Activated CD4-positive, CD25-positive, alpha-beta regulatory T cell treated with anti-CD3 and anti-CD28 coated beads, Interleukin-2, amount 50 U/mL, for 16 hours (primary cell): ENCODE measurements around the gene SGMS1.
"Not testable (repeated sequence)": the region's sequence is repeated elsewhere in the genome, so short reads cannot be mapped to it uniquely, and the experiment has no call there.

Source experiments
- DNase-seq: peaks from one replicate; pipeline ENCODE4 v3.0.0-alpha.2; 2020; ENCODE audit warnings: low read depth, low spot score

Gene SGMS1

DNA sequence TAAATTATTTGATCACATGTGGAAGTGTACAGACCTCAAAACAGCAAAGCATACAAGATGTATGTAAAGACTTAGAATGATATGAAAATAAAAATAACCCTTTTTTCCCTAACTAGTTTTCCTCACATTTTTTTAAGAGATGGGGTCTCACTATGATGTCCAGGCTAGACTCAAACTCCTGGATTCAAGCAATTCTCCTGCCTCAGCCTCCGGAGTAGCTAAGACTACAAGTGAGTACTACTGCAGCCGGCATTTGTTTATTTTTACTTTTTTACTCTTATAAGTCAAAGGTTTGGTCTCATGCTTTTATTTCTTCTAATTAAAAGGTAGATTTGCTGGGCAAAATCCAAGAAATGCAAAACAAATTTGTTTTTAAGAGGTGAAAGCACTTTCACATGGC is 248.0 kb downstream of the SGMS1 start:
- no peak for DNase-seq

DNA sequence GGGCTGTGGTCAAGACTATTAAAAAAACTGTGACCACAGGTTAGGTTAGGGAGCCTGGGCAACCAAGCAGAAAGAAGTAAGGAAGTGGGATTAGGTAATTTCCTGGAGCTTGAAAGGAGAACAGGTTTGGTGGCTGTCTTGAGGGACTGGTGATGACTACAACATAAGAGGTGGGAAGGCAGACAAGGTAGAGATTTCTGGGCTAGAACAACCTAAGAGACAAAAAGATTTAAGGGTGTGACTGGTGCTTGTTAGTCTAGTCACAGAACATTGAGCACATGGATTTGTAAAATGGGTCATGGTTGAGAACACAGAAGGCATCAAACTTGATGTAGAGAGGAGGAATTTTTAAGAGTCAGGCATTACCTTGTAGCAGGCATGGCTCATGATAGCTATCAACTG is 248.7 kb downstream of the SGMS1 start:
- DNase-seq: no peak

DNA sequence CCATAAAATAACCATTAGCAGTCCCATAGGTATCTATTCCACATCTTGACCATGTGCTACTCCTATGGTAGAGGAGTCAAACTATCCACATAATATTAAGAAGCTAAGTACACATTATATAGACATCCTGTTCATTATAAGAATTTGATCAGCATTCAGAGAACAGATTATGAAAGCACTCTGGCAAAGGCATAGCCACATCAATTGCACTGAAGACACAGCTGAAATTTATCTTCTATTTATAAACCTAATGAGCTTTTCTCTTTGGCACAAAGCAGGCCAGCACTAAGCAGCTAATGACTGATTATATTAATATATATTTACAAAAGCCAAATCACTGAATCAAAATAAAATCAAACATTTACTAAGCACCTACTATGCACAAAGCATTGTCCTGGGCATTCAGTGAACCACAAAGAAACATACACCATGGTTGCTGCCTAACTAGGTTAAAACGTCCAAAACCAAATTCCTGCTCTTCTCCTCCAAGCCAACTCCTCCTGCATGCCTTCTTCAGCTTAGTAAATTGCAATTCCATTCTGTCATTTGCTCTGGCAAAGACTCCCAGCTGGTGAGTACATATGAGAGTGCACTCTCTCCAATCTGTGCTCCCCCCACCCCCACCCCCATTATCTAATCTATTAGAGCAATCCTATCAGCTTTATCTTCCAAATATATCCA is 249.8 kb downstream of the SGMS1 start:
- no peak for DNase-seq

DNA sequence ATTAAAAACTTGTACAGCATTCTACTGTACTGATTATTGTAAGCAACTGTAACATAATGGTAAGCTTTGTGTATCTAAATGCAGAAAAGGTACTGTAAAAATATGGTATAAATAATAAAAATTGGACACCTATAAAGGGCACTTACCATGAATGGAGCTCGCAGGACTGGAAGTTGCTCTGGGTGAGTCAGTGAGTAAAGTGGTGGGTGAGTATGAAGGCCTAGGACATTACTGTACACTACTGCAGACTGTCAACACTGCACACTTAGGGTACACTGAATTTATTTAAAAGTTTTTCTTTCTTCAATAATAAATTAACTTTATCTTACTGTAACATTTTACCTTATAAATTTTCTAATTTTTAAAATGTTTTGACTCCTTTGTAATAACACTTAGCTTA is 253.8 kb downstream of the SGMS1 start:
- no peak for DNase-seq

DNA sequence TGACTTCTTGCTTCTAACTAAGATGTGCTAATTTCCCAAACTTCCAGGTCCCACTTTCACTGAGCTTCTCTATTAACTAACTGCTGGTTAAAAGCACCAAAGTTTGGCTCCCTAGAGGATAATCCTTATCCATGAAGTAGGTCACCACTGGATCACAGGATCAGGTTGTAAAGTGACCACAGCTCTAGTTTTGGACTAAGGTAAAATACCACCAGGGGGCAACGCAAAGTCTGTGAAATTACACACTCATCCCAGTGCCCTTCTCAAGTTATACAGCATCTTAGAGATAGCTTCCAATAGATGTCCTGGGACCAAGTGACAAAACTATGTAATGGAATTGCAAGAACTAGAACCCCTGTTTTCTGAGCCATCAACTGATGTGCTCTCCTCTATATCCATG is 256.0 kb downstream of the SGMS1 start:
- DNase-seq: no peak

DNA sequence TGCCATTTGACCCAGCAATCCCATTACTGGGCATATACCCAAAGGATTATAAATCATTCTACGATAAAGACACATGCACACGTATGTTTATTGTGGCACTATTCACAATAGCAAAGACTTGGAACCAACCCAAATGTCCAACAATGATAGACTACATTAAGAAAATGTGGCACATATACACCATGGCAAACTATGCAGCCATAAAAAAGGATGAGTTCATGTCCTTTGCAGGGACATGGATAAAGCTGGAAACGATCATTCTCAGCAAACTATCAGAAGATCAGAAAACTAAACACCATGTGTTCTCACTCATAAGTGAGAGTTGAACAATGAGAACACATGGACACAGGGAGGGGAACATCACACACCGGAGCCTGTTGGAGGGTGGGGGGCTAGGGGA is 257.3 kb downstream of the SGMS1 start:
- DNase-seq: not testable (repeated sequence)

DNA sequence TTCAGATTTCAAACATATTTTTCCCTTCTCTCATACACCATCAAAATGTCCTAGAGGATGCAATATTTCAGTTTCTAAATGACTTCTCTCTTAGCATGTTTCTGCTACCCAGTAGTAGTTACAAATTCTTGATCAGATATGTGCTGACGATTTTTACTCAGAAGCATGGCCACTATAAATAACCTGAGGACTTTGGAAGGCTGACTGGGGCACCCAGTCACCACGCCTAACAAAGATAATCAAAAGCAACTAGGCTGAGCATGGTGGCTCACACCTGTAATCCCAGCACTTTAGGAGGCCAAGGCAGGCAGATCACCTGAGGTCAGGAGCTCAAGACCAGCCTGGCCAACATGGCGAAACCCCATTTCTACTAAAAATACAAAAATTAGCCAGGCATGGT is 259.0 kb downstream of the SGMS1 start:
- DNase-seq: not testable (repeated sequence)

DNA sequence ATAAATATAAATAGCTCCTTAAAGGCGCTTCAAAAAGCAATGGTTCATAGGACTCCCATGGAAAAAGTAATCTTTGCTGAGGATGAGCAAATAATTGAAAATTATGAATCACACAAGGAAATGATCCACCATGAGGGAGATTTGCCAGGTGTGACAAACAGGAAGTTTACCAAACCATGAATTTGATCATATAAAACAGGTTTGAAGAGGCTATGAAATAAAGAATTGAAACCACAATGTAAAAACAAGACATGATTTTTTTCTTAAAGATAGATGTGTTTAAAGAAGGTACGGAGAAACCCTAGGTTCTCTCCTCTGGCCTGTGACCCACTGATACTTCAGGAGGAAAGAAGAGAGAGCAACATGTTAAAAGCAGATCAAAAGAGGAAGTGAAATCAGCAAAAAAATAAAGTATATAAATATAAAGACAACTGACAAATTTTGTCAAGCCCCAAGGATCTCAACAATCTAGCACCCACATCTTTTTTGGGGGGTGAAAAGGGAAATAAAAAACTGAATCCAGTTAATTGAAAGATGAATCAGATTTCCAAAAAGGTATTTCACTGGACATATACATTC is 261.1 kb downstream of the SGMS1 start:
- DNase-seq: no peak

DNA sequence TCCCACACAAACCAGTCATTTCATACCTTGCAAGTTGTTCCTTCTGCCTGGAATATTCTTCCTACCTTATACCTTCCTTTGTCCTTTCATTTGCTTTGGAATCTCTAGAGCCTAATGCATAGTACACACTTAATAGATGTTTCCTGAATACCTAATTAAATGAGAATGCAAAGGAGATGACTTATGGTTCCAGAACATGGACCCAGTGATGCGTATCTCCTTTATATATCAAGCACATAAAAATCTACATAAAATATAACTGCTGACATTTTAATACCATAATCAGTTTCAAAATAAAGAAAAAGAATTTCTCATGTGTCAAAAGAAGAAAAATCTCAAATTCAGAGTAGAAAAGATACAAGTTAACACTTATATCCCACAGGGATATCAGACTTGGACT is 261.8 kb downstream of the SGMS1 start:
- DNase-seq: no peak

DNA sequence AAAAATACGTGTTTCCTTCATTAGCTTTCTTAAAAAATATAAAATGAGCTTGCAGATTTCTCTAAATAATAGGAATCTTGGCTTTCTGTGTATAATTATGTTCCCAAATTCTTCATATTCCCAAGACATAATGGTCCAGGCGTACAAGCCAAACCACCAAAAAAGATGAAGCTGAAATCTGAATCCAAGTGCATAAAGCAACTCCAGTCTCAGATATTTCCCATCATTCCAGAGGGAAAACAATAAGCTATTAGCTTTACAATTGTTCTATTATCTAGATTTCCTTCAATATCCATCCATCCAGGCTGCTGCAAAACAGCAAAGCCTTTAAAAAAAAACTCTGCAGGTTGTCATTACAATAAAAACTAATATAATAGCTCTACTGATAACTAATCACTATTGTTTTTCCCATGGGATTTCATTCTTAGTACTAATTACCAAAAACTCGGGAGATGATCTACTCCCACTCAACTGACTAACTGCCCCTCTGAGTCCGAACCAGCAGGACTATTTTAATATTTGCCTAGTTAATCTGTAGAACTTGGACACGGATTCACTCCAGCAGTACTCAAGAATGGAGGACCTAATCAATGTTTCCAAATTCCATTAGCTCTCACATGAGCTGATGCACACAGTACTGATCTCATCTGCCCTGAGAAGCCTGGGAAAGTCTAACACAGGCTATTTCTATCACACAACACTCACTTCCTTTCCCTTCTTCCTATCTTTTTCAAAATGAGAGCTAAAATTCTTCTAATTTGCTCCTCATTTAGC is 263.5 kb downstream of the SGMS1 start:
- DNase-seq: no peak

DNA sequence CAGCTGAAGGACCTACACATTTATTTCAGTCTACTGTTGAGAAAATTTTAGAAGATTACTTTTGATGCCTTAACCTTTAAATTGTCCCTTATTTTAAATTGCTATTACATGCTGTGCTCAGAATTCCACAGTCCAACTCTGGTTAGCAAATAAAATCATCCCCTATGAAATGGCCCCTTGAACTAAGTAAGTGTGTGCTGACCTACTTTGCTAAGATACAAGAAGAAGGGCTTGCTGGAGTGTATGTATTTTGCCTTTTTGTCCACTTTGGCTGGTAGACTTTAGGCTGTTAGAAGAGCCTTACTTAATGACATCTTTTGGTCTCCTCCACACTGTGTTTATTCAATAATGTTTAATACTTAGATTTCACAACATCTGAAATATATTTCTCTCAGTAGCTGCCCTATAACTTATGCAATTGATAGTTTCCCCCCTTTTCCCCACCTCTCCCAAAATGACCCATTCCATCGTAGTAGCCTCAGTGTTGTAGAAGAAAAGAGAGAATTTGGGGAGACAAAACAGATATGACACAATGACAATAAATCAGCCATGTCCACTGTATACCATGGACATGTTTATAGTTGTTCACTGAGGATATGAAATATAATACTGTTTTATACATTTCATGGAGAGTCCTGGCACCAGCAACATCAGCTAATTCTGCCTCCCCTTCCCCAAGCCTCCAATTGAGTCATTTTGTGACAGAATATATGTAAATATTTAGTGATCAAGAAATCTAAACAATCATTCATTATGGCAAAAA is 264.6 kb downstream of the SGMS1 start:
- DNase-seq: no peak

DNA sequence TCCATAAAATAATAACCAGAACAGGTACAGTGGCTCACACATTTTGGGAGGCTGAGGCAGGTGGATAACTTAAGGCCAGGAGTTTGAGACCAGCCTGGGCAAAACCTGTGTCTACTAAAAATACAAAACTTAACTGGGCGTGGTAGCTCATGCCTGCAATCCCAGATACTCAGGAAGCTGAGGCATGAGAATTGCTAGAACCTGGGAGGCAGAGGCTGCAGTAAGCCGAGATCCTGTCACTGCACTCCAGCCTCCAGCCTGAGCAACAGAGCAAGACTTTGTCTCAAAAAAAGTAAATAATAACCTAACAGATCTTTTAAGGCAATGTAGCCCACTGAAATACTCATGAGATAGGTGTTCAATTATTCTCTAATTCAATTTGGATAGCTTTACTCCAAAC is 265.3 kb downstream of the SGMS1 start:
- DNase-seq: no peak

DNA sequence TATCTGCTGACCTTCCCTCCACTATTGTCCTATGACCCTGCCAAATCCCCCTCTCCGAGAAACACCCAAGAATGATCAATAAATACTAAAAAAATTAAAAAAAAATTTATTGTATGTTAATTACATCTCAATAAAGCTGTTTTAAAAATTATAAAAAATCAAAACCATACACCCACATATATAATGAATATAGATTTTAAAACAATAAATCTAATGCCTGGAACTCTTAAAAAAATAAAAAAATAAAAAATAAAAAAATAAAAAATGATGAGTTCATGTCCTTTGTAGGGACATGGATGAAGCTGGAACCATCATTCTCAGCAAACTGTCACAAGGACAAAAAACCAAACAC is 267.3 kb downstream of the SGMS1 start:
- DNase-seq: not testable (repeated sequence)

DNA sequence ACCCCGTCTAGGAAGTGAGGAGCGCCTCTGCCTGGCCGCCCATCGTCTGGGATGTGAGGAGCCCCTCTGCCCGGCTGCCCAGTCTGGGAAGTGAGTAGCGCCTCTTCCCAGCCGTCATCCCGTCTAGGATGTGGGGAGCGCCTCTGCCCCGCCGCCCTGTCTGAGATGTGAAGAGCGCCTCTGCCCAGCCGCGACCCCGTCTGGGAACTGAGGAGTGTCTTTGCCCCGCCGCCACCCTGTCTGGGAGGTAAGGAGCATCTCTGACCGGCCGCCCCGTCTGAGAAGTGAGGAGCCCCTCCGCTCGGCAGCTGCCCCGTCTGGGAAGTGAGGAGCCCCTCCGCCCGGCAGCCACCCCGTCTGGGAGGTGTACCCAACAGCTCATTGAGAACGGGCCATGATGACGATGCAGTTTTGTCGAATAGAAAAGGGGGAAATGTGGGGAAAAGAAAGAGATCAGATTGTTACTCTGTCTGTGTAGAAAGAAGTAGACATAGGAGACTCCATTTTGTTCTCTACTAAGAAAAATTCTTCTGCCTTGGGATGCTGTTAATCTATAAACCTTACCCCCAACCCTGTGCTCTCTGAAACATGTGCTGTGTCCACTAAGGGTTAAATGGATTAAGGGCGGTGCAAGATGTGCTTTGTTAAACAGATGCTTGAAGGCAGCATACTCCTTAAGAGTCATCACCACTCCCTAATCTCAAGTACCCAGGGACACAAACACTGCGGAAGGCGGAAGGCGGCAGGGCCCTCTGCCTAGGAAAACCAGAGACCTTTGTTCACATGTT is 267.9 kb downstream of the SGMS1 start:
- not testable (repeated sequence) for DNase-seq

DNA sequence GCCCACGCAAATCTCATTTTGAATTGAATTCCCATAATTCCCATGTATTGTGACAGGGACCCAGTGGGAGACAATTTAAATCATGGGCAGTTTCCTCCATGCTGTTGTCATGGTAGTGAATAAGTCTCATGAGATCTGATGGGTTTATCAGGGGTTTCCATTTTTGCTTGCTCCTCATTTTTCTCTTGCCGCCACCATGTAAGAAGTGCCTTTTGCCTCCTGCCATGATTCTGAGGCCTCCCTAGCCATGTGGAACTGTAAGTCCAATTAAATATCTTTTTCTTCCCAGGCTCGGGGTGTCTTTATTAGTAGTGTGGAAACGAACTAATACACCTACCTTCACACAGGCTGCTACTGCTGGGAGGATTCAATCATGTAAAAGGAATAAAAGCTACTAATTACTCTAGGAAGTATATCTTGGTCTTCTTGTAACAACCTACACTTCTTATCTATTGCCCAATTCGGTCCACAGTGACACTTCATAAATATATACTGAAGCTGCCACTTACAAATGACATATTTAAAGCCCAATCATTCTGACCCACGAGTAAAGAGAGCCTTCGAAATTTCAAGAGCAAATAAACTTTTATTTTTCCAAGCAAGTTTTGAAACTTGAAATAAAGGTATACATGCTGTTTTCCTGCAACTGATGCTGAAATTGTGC is 272.1 kb downstream of the SGMS1 start:
- no peak for DNase-seq

DNA sequence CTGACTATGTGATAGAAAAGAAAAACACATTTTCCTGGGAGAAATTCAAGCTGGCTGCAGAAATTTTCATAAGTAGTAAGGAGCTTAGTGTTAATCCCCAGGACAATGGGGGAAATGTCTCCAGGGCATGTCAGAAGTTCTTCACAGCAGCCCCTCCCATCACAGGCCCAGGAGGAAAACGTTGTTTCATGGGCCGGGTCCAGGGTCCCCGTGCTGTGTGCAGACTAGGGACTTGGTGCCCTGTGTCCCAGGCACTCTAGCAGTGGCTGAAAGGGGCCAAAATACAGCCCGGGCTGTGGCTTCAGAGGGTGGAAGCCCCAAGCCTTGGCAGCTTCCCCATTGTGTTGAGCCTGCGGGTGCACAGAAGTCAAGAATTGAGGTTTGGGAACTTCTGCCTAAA is 273.4 kb downstream of the SGMS1 start:
- no peak for DNase-seq

DNA sequence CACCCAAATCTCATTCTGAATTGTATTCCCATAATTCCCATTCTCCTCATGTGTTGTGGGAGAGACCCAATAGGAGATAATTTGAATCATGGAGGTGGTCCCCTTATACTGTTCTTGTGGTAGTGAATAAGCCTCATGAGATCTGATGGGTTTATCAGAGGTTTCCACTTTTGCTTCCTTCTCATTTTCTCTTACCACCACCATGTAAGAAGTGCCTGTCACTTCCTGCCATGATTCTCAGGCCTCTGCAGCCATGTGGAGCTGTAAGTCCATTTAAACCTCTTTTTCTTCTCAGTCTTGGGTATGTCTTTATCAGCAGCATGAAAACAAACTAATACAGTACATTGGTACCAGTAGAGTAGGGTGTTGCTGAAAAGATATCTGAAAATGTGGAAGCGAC is 274.2 kb downstream of the SGMS1 start:
- DNase-seq: no peak

DNA sequence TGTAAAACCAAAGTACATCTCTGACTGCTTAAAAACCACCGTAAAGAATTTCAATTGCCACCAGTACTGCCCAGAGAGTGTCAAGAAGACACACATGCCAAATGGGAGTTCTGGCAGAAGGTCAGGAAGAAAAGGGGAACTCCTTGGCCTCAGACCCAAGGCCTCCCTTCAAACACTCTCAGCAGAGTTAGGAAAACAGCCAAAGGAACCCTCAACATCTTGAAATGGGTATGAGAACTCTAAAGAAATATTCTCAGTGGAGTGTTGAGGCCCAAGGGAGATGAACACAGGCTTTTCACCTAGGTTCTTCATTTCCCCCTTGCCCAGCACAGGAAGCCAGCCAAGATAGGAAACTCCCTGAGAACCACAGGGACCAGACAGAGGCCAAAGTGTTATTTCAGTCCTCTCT is 276.4 kb downstream of the SGMS1 start:
- DNase-seq: no peak

DNA sequence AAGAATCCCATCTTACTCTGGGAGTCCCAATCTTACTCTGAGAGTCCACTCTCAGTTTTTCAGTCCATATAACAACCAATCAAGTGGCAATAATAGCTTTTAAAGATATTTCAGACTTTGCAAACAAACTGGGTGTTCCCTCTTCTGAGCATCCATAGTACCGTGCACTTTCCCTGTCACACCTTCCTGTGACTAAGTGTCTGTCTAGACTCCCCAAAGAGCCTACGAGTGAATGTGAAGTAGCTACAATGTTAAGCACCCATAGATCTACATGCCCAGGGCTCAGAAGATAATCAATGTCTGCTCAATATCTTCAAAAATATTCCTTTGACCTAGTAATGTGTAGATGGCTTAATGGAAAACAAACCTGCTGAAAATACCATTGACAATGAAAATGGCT is 276.8 kb downstream of the SGMS1 start:
- no peak for DNase-seq

DNA sequence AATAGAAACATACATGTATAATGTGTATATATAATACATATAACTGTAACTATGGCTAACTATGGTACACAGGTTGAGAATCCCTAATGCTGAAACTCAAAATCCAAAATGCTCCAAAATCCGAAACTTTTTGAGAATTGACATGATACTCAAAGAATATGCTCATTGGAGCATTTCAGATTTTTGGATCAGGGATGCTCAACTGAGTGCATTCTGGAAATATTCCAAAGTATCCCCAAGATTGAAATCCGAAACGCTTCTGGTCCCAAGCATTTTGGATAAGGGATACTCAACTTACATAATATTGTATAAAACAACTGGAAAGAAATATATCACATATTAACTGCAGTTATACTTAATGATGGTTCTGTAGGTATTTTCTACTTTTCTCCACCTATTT is 278.2 kb downstream of the SGMS1 start:
- DNase-seq: no peak

DNA sequence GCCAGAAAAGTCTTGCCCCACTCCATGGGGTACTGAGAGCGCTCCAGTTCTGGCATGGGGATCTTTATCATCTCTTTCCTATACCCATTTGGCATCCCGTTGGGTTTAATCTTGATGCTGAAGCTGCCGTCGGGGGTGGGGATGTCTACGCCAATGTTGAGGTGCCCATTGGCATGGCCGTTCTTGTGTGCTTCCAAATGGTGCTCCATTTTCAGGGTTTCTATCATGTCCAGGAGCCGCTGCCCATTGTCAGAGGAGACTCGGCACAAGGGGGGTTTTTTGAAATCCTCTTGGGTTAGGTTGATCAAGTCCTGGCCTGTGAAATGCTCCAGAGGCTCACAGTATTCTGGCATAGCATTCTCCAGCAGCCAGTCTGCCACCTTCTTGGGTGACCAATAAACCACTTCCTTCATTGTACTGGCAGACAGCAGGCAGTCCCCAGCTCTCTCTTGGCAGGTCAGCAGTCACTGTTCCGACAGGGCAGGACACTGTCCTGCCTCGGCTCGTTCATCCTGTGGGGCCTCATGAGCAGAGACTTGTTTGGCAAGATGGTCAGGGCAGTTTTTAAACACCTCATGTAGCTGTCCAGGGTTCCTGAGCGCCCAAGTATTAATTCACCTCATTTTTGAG is 279.9 kb downstream of the SGMS1 start:
- DNase-seq: no peak
